Endometrium (tissue), 2 donors: ENCODE results near the gene SART3.
"Not testable (repeated sequence)": the region's sequence is repeated elsewhere in the genome, so short reads cannot be mapped to it uniquely, and the experiment has no call there.

Source experiments
- FAIRE-seq: peaks from 2 replicates; lab custom pipeline; 2012; peaks lifted over from hg19 to GRCh38; lab: Jason Lieb, UNC
- donor health status: control.
- donor health status: control.

The SART3 gene

GRCh38 chr12:108596854-108597558 lies 36.0 kb upstream of the SART3 start:
- no peak for FAIRE-seq

- FAIRE-seq: no peak
Measured at GRCh38 chr12:108595711-108596647, 35.0 kb upstream of the SART3 start.

- no peak for FAIRE-seq
Measured at GRCh38 chr12:108594960-108595710, 34.2 kb upstream of the SART3 start.

- FAIRE-seq: no peak
Measured at GRCh38 chr12:108594323-108594903, 33.4 kb upstream of the SART3 start.

- FAIRE-seq: no peak
Measured at GRCh38 chr12:108592033-108592909, 31.3 kb upstream of the SART3 start.

- no peak for FAIRE-seq
Measured at GRCh38 chr12:108591267-108591980, 30.5 kb upstream of the SART3 start.

- FAIRE-seq: not testable (repeated sequence)
Measured at GRCh38 chr12:108590463-108590862, 29.5 kb upstream of the SART3 start.

- no peak for FAIRE-seq
Measured at GRCh38 chr12:108589840-108590229, 28.9 kb upstream of the SART3 start.

GRCh38 chr12:108589028-108589839 lies 28.3 kb upstream of the SART3 start:
- peak; percentile 60 for FAIRE-seq

GRCh38 chr12:108587826-108588225 lies 26.9 kb upstream of the SART3 start:
- FAIRE-seq: no peak

GRCh38 chr12:108586306-108586705 lies 25.3 kb upstream of the SART3 start:
- FAIRE-seq: no peak

GRCh38 chr12:108585864-108586263 lies 24.9 kb upstream of the SART3 start:
- FAIRE-seq: no peak

- no peak for FAIRE-seq
Measured at GRCh38 chr12:108584456-108585065, 23.6 kb upstream of the SART3 start.

GRCh38 chr12:108583991-108584390 lies 23.0 kb upstream of the SART3 start:
- no peak for FAIRE-seq

- FAIRE-seq: no peak
Measured at GRCh38 chr12:108582978-108583770, 22.2 kb upstream of the SART3 start.

GRCh38 chr12:108582509-108582908 lies 21.5 kb upstream of the SART3 start:
- no peak for FAIRE-seq

- no peak for FAIRE-seq
Measured at GRCh38 chr12:108581311-108582227, 20.6 kb upstream of the SART3 start.
